ENCODE results near the gene CDC45.

The CDC45 gene

GRCh38 chr22:19478045-19478900, 1.4 kb upstream of the CDC45 start:
- Histone ChIP-seq H3K4me3 (ENCODE audit: insufficient read depth, low read depth, low read length, poor library complexity, severe bottlenecking) (peak overlapping the region; percentile 81), H3K27me3 (replicated peaks; ENCODE audit: control insufficient read depth, insufficient read depth, low read length, poor library complexity, severe bottlenecking) (no peaks in the 10 kb centered on the region), H3K27ac (ENCODE audit: insufficient read depth, low read length, poor library complexity, severe bottlenecking) (peak overlapping the region; percentile 96), H3K4me1 (ENCODE audit: control insufficient read depth, insufficient read depth, low read length, poor library complexity, severe bottlenecking) (peaks cover 9% of the 10 kb centered on the region), H3K9me3 (ENCODE audit: control insufficient read depth, low read length) (no peaks in the 10 kb centered on the region), H3K36me3 (ENCODE audit: control insufficient read depth, insufficient read depth, low read length) (peaks cover 20% of the 10 kb centered on the region)
- DNase-seq: peak in 1 of 3 donors; percentile 16

GRCh38 chr22:19478901-19479354, 792 bp upstream of the CDC45 start, which contains the start of gene UFD1:
TSS of gene UFD1 (minus strand) at chr22:19479193. CDS start at chr22:19479085, 108 bp downstream.
- Histone ChIP-seq H3K4me1 (ENCODE audit: control insufficient read depth, insufficient read depth, low read length, poor library complexity, severe bottlenecking) (peaks cover 9% of the 10 kb centered on the region), H3K27ac (ENCODE audit: insufficient read depth, low read length, poor library complexity, severe bottlenecking) (peak within 1 kb of the TSS; percentile 96), H3K36me3 (ENCODE audit: control insufficient read depth, insufficient read depth, low read length) (peaks cover 13% of the 10 kb centered on the region), H3K27me3 (replicated peaks; ENCODE audit: control insufficient read depth, insufficient read depth, low read length, poor library complexity, severe bottlenecking) (no peaks in the 10 kb centered on the region), H3K9me3 (ENCODE audit: control insufficient read depth, low read length) (no peaks in the 10 kb centered on the region), H3K4me3 (ENCODE audit: insufficient read depth, low read depth, low read length, poor library complexity, severe bottlenecking) (peak within 1 kb of the TSS; percentile 81)
- DNase-seq: peak; percentile 64 to 75 (median 65)

- DNase-seq: no peak
- peaks cover 9% of the 10 kb centered on the region for H3K4me1 ChIP-seq (ENCODE audit: control insufficient read depth, insufficient read depth, low read length, poor library complexity, severe bottlenecking)
- no peaks in the 10 kb centered on the region for H3K9me3 ChIP-seq (ENCODE audit: control insufficient read depth, low read length)
- no peak overlapping the region for H3K27ac ChIP-seq (ENCODE audit: insufficient read depth, low read length, poor library complexity, severe bottlenecking)
- H3K4me3 ChIP-seq (ENCODE audit: insufficient read depth, low read depth, low read length, poor library complexity, severe bottlenecking): peak overlapping the region; percentile 81
- peaks cover 6% of the 10 kb centered on the region for H3K36me3 ChIP-seq (ENCODE audit: control insufficient read depth, insufficient read depth, low read length)
- H3K27me3 ChIP-seq (replicated peaks; ENCODE audit: control insufficient read depth, insufficient read depth, low read length, poor library complexity, severe bottlenecking): no peaks in the 10 kb centered on the region
Observed at GRCh38 chr22:19480173-19480568, 451 bp downstream of the CDC45 start.

- Histone ChIP-seq H3K9me3 (ENCODE audit: control insufficient read depth, low read length) (no peaks in the 10 kb centered on the region), H3K27ac (ENCODE audit: insufficient read depth, low read length, poor library complexity, severe bottlenecking) (no peak overlapping the region), H3K4me1 (ENCODE audit: control insufficient read depth, insufficient read depth, low read length, poor library complexity, severe bottlenecking) (peaks cover 9% of the 10 kb centered on the region), H3K27me3 (replicated peaks; ENCODE audit: control insufficient read depth, insufficient read depth, low read length, poor library complexity, severe bottlenecking) (no peaks in the 10 kb centered on the region), H3K4me3 (ENCODE audit: insufficient read depth, low read depth, low read length, poor library complexity, severe bottlenecking) (no peak overlapping the region), H3K36me3 (ENCODE audit: control insufficient read depth, insufficient read depth, low read length) (no peaks in the 10 kb centered on the region)
- no peak for DNase-seq
Observed at GRCh38 chr22:19480789-19481188, 1.1 kb downstream of the CDC45 start.

- Histone ChIP-seq H3K27ac (ENCODE audit: insufficient read depth, low read length, poor library complexity, severe bottlenecking) (no peak overlapping the region), H3K4me1 (ENCODE audit: control insufficient read depth, insufficient read depth, low read length, poor library complexity, severe bottlenecking) (peaks cover 9% of the 10 kb centered on the region), H3K4me3 (ENCODE audit: insufficient read depth, low read depth, low read length, poor library complexity, severe bottlenecking) (no peak overlapping the region), H3K27me3 (replicated peaks; ENCODE audit: control insufficient read depth, insufficient read depth, low read length, poor library complexity, severe bottlenecking) (no peaks in the 10 kb centered on the region), H3K36me3 (ENCODE audit: control insufficient read depth, insufficient read depth, low read length) (no peaks in the 10 kb centered on the region), H3K9me3 (ENCODE audit: control insufficient read depth, low read length) (no peaks in the 10 kb centered on the region)
- no peak for DNase-seq
Observed at GRCh38 chr22:19482297-19482696, 2.6 kb downstream of the CDC45 start.

GRCh38 chr22:19483481-19484244, 3.9 kb downstream of the CDC45 start:
- no peak for DNase-seq
- Histone ChIP-seq H3K9me3 (ENCODE audit: control insufficient read depth, low read length) (no peaks in the 10 kb centered on the region), H3K36me3 (ENCODE audit: control insufficient read depth, insufficient read depth, low read length) (no peaks in the 10 kb centered on the region), H3K27me3 (replicated peaks; ENCODE audit: control insufficient read depth, insufficient read depth, low read length, poor library complexity, severe bottlenecking) (no peaks in the 10 kb centered on the region), H3K4me3 (ENCODE audit: insufficient read depth, low read depth, low read length, poor library complexity, severe bottlenecking) (no peak overlapping the region), H3K4me1 (ENCODE audit: control insufficient read depth, insufficient read depth, low read length, poor library complexity, severe bottlenecking) (peaks cover 5% of the 10 kb centered on the region), H3K27ac (ENCODE audit: insufficient read depth, low read length, poor library complexity, severe bottlenecking) (no peak overlapping the region)

GRCh38 chr22:19488285-19488684, 8.6 kb downstream of the CDC45 start:
- Histone ChIP-seq H3K36me3 (ENCODE audit: control insufficient read depth, insufficient read depth, low read length) (no peaks in the 10 kb centered on the region), H3K27me3 (replicated peaks; ENCODE audit: control insufficient read depth, insufficient read depth, low read length, poor library complexity, severe bottlenecking) (no peaks in the 10 kb centered on the region)
- DNase-seq: no peak

GRCh38 chr22:19488884-19489843, 9.4 kb downstream of the CDC45 start:
- no peaks in the 10 kb centered on the region for H3K27me3 ChIP-seq (replicated peaks; ENCODE audit: control insufficient read depth, insufficient read depth, low read length, poor library complexity, severe bottlenecking)
- no peaks in the 10 kb centered on the region for H3K4me1 ChIP-seq (ENCODE audit: control insufficient read depth, insufficient read depth, low read length, poor library complexity, severe bottlenecking)
- no peaks in the 10 kb centered on the region for H3K9me3 ChIP-seq (ENCODE audit: control insufficient read depth, low read length)
- no peak overlapping the region for H3K27ac ChIP-seq (ENCODE audit: insufficient read depth, low read length, poor library complexity, severe bottlenecking)
- H3K4me3 ChIP-seq (ENCODE audit: insufficient read depth, low read depth, low read length, poor library complexity, severe bottlenecking): no peak overlapping the region
- DNase-seq: no peak
- H3K36me3 ChIP-seq (ENCODE audit: control insufficient read depth, insufficient read depth, low read length): no peaks in the 10 kb centered on the region

More at GRCh38 chr22:19488285-19488684, 8.6 kb downstream of the CDC45 start:
- H3K9me3 ChIP-seq (ENCODE audit: control insufficient read depth, low read length): no peaks in the 10 kb centered on the region
- H3K4me1 ChIP-seq (ENCODE audit: control insufficient read depth, insufficient read depth, low read length, poor library complexity, severe bottlenecking): no peaks in the 10 kb centered on the region
- H3K27ac ChIP-seq (ENCODE audit: insufficient read depth, low read length, poor library complexity, severe bottlenecking): no peak overlapping the region
- no peak overlapping the region for H3K4me3 ChIP-seq (ENCODE audit: insufficient read depth, low read depth, low read length, poor library complexity, severe bottlenecking)

- no peak for DNase-seq
- H3K4me1 ChIP-seq (ENCODE audit: control insufficient read depth, insufficient read depth, low read length, poor library complexity, severe bottlenecking): no peaks in the 10 kb centered on the region
- H3K27ac ChIP-seq (ENCODE audit: insufficient read depth, low read length, poor library complexity, severe bottlenecking): no peak overlapping the region
- H3K9me3 ChIP-seq (ENCODE audit: control insufficient read depth, low read length): no peaks in the 10 kb centered on the region
- no peaks in the 10 kb centered on the region for H3K36me3 ChIP-seq (ENCODE audit: control insufficient read depth, insufficient read depth, low read length)
- H3K4me3 ChIP-seq (ENCODE audit: insufficient read depth, low read depth, low read length, poor library complexity, severe bottlenecking): no peak overlapping the region
- H3K27me3 ChIP-seq (replicated peaks; ENCODE audit: control insufficient read depth, insufficient read depth, low read length, poor library complexity, severe bottlenecking): no peaks in the 10 kb centered on the region
Observed at GRCh38 chr22:19490628-19491230, 11.0 kb downstream of the CDC45 start.

Measured in effector memory CD4-positive, alpha-beta T cell (primary cell).